Measurements from ENCODE around the gene DHCR24. TPM values are rescaled to one million over a fixed set of nuclear protein-coding genes. Genes with fewer than 3 reads are reported as not detected.

The DHCR24 gene
- total RNA-seq, 1 experiment from 2014 or later = 45.6 TPM

DNA sequence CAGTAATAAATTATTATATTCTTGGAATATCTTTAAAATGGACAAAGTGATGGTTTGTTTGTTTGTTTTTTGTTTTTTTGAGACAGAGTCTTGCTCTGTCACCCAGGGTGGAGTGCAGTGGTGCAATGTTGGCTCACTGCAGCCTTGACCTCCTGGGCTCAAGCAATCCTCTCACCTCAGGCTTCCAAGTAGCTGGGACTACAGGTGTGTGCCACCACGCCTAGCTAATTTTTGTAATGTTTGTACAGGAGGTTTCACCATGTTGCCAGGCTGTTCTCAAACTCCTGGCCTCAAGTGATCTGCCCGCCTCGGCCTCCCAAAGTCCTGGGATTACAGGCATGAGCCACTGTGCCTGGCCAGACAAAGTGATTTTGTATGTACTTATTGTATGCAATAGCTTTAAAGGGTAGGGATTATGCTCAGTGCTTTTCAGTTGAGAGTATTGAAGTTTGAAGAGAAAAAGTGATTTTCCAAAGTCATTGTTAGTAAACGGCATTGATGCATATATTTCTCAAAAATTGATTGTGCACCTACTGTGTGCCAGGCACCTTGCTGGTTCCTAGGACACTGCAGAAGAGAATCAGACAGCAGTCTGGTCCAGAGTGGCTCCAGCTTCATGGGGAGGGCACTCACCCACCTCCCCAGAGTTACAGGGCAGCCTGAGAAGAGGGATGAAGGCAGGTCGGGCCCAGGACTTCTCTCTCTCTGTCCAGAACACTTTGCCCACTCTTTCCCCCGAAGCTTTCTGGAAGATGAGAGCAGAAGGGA is 51.7 kb downstream of the DHCR24 start:
- no peaks in the 10 kb centered on the region for H3K36me3 ChIP-seq
- H3K27me3 ChIP-seq = peaks cover 17% of the 10 kb centered on the region
- no peak overlapping the region for H3K27ac ChIP-seq
- H3K9me3 ChIP-seq (replicated peaks) = peaks cover 11% of the 10 kb centered on the region
- H3K4me3 ChIP-seq = no peak overlapping the region
- no peak for DNase-seq
- H3K4me1 ChIP-seq = no peaks in the 10 kb centered on the region

DNA sequence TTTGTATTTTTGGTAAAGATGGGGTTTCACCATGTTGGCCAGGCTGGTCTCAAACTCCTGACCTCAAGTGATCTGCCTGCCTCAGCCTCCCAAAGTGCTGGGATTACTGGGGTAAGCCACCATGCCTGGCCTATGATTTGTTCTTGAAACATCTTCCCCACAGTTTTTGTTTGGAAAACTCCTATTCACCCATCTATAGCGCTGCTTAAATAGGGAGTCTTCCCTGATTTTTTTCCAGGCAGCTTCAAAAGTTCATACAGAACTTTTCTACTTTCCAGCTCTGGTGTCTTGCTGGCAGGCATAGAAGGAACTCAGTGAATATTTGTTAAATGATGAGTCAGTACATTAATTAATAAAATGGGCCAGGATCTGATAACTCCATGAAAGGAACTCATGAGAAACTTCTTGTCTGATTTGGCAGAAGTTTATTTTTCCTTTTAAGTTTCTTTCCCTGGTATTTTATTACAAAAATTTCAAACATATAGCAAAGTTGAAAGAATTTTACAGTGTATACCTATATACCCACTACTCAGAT is 52.9 kb downstream of the DHCR24 start:
- H3K9me3 ChIP-seq (replicated peaks) = peaks cover 11% of the 10 kb centered on the region
- DNase-seq = no peak
- H3K4me1 ChIP-seq = no peaks in the 10 kb centered on the region
- peaks cover 17% of the 10 kb centered on the region for H3K27me3 ChIP-seq
- no peak overlapping the region for H3K4me3 ChIP-seq
- no peak overlapping the region for H3K27ac ChIP-seq
- H3K36me3 ChIP-seq = no peaks in the 10 kb centered on the region

DNA sequence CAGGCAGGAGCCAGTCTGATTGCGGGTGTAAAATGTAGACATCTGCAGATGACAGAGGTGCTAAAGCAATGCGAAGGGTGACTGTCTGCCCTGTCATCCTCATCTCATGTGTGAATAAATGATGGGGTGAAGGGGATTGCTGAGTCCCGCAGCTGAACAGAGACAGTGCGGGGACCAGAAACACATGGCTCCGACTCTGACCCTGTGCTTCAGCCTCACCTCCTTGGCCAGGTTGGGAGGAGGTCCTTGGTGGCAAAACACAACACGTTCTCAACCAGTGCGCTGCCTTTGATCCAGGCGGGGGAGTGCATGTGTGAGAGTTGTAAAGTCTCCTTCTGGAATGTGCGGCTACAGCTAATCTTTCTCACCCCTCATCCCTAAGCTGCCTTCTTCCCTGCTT is 53.9 kb downstream of the DHCR24 start:
- Histone ChIP-seq H3K36me3 (no peaks in the 10 kb centered on the region), H3K27ac (no peak overlapping the region), H3K27me3 (peaks cover 17% of the 10 kb centered on the region), H3K4me3 (no peak overlapping the region), H3K9me3 (replicated peaks) (peaks cover 11% of the 10 kb centered on the region), H3K4me1 (no peaks in the 10 kb centered on the region)
- DNase-seq = no peak

DNA sequence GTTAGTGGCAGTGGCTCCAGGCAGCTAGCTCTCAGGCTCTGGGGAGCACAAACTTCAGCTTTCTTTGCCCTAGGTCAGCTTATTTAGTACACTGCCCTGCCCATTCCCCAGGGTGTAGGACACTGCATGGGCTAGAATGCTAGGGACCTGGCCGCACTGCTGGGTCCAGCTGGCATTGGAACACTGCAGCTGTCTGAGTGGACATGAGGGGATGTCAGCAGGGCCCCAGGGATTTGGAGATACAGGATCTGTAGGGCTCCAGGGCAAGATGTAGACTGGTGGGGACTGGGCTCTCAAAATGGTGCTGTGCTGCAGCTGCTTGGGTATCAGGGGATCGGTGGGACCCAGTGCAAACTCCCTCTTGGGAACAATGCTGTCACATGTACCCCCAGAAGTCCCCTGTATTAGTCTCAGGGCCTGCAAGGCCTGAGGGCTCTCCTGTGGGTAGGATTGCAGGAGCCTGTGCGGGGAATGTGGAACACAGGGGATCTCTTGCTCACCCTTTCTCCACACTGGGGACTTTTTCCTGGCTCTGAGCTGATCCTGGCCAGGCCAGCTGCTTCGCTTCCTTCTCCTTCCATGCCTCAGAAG is 60.7 kb downstream of the DHCR24 start:
- Histone ChIP-seq H3K27me3 (no peaks in the 10 kb centered on the region), H3K36me3 (no peaks in the 10 kb centered on the region), H3K27ac (no peak overlapping the region), H3K4me1 (no peaks in the 10 kb centered on the region), H3K4me3 (no peak overlapping the region), H3K9me3 (replicated peaks) (peaks cover 26% of the 10 kb centered on the region)
- no peak for DNase-seq

DNA sequence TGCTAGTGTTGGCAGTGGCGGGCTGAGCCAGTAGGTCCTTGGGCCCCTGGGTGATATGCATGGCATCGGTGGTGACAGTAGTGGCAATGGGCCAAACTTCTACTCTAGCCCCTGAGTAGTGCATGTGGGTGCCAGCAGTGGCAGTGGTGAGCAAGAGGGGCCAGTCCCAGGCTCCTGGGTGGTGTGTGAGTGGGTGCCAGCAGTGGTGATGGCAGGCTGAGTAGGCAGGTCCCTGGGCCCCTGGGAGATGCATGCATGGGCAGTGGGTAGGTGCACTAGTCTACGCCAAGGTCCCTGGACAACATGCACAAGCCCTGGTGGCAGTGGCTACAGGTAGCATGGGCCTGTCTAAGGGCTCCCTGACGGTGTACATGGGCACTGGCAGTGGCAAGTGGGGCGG is 61.3 kb downstream of the DHCR24 start:
- no peaks in the 10 kb centered on the region for H3K4me1 ChIP-seq
- DNase-seq = no peak
- peaks cover 20% of the 10 kb centered on the region for H3K9me3 ChIP-seq (replicated peaks)
- H3K27me3 ChIP-seq = no peaks in the 10 kb centered on the region
- H3K27ac ChIP-seq = no peak overlapping the region
- no peaks in the 10 kb centered on the region for H3K36me3 ChIP-seq
- no peak overlapping the region for H3K4me3 ChIP-seq

DNA sequence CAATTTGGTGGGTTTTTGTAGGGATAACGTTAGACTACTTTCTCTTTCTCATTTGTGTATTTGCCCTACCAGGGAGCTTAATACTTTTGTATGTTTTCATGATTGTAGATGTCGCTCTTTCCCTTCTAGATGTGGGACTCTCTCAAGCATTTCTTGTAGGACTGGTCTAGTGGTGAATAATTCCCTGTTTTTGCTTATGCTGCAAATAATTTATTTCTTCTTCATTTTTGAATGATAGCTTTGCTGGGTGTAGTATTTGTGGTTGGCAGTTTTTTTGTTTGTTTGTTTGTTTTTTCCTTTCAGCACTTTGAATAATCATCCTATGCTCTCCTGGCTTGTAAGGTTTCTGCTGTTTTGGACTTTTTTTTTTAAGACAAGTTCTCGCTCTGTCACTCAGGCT is 63.3 kb downstream of the DHCR24 start:
- DNase-seq = no peak
- Histone ChIP-seq H3K4me1 (no peaks in the 10 kb centered on the region), H3K36me3 (no peaks in the 10 kb centered on the region), H3K4me3 (no peak overlapping the region), H3K27me3 (no peaks in the 10 kb centered on the region), H3K9me3 (replicated peaks) (peaks cover 18% of the 10 kb centered on the region; the same call in 1 of the 2 replicates), H3K27ac (no peak overlapping the region)

DNA sequence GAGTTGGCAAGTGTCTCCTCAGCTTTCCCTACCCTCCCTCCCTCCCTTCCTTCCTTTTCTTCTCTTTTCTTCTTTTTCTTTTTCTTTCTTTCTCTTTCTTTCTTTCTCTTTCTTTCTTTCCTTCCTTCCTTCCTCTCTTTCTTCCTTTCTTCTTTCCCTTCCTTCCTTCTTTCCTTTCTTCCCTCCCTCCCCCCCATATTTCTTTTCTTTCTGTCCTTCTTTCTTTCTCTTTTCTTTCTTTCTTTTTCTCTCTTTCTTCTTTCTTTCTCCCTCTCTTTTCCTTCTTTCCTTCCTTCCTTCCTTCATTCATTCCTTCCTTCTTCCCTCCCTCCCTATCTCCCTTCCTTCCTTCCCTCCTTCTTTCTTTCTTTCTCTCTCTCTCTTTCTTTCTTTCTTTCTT is 67.3 kb downstream of the DHCR24 start:
- H3K9me3 ChIP-seq (replicated peaks) = peaks cover 15% of the 10 kb centered on the region; the same call in 1 of the 2 replicates
- DNase-seq = no peak
- no peaks in the 10 kb centered on the region for H3K4me1 ChIP-seq

DNA sequence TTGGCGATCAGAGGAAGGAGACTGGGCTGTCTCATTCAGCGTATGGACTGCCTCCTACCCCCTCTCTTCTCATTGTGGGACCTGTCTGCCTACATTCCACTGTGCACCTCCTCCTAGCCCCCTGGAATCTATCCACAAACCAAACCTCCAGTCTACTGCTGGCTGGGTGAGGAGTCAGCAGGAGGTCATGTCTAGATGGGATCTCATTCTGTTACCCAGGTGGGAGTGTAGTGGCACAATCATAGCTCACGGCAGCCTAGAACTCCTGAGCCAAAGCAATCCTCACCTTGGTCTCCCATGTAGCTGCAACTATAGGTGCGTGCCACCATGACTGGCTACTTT is 67.8 kb downstream of the DHCR24 start:
- Histone ChIP-seq H3K36me3 (no peaks in the 10 kb centered on the region), H3K4me1 (no peaks in the 10 kb centered on the region), H3K9me3 (replicated peaks) (peaks cover 9% of the 10 kb centered on the region; the same call in 1 of the 2 replicates), H3K27me3 (peaks cover 4% of the 10 kb centered on the region), H3K27ac (no peak overlapping the region), H3K4me3 (no peak overlapping the region)
- DNase-seq = no peak

More for the DNA sequence above, 67.3 kb downstream of the DHCR24 start:
- H3K4me3 ChIP-seq = no peak overlapping the region
- no peak overlapping the region for H3K27ac ChIP-seq
- no peaks in the 10 kb centered on the region for H3K36me3 ChIP-seq
- peaks cover 4% of the 10 kb centered on the region for H3K27me3 ChIP-seq

DNA sequence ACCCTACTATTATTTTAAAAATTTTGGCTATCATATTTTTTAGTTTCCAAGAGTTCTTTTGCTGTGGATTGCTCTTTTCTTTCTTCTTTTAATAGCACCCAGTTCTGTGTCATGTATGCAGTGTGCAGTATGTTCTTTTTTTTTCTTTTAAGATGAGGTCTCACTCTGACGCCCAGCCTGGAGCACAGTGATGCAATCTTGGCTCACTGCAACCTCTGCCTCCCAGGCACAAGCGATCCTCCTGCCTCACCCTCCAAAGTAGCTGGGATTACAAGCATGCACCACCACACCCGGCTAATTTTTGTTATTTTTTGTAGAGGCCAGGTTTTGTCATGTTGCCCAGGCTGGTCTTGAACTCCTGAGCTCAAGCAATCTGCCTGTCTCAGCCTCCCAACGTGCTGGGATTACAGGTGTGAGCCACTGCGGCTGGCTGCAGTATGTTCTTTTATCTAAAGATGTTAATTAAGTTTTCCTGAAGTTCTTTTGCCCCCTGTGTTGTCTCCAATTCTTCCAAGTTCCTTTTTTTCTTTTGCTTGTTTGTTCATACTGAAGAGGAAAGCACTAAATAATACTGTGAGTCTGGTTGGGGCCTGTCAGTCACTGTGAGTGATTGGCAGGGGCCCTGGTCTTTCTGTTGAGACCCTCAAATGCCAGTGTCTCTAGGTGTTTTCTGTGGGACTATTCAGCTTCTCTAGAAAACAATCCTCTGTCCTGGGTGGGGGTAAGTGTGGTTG is 68.4 kb downstream of the DHCR24 start:
- Histone ChIP-seq H3K27ac (no peak overlapping the region), H3K9me3 (replicated peaks) (0 out of 2 replicates have a peak, but pooled peaks cover 6% of the 10 kb centered on the region), H3K4me1 (no peaks in the 10 kb centered on the region), H3K27me3 (peaks cover 8% of the 10 kb centered on the region), H3K36me3 (no peaks in the 10 kb centered on the region), H3K4me3 (no peak overlapping the region)
- no peak for DNase-seq

DNA sequence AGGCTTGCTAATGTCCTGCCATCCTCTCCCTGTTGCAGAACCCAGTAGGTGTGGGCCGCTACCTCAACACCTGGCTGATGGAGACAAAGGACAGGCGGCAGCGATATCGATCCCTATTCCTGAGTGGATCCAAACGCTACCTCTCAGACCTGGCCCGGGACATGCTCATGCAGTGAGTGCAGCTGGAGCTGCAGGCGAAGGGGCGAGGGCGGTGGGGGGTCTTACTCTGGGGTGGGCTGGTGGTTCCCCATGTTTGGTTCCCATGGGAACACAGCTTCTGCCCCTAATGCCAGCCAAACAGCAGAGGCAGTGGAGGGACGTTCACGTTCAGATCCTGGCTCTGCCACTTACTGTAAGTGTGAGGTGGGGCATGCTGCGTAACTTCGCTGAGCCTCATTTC is 70.0 kb downstream of the DHCR24 start:
- Histone ChIP-seq H3K27ac (no peak overlapping the region), H3K36me3 (no peaks in the 10 kb centered on the region), H3K9me3 (replicated peaks) (no peaks in the 10 kb centered on the region), H3K4me3 (no peak overlapping the region), H3K4me1 (no peaks in the 10 kb centered on the region), H3K27me3 (peaks cover 8% of the 10 kb centered on the region)
- no peak for DNase-seq

DNA sequence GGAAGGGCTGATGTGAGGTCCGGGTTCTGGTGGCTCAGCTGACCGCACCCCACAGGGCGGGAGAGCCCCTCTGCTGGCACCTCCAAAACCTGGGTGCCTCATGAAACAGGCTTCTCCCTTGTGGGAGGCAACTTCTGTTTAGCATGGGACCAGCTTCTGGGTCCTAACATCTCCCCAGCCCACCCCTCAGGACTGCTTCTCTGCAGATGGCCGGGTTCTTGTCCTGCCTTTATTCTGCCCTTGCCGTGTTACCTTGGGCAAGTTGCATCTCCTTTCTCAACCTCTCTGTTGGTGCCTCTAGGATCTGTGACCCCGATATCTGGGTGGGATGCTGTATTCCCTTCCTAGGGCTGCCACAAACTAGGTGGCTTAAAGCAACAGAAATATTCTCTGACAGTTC is 70.9 kb downstream of the DHCR24 start:
- no peaks in the 10 kb centered on the region for H3K4me1 ChIP-seq
- H3K4me3 ChIP-seq = no peak overlapping the region
- H3K27ac ChIP-seq = no peak overlapping the region
- H3K9me3 ChIP-seq (replicated peaks) = no peaks in the 10 kb centered on the region
- peaks cover 8% of the 10 kb centered on the region for H3K27me3 ChIP-seq
- no peak for DNase-seq
- no peaks in the 10 kb centered on the region for H3K36me3 ChIP-seq

DNA sequence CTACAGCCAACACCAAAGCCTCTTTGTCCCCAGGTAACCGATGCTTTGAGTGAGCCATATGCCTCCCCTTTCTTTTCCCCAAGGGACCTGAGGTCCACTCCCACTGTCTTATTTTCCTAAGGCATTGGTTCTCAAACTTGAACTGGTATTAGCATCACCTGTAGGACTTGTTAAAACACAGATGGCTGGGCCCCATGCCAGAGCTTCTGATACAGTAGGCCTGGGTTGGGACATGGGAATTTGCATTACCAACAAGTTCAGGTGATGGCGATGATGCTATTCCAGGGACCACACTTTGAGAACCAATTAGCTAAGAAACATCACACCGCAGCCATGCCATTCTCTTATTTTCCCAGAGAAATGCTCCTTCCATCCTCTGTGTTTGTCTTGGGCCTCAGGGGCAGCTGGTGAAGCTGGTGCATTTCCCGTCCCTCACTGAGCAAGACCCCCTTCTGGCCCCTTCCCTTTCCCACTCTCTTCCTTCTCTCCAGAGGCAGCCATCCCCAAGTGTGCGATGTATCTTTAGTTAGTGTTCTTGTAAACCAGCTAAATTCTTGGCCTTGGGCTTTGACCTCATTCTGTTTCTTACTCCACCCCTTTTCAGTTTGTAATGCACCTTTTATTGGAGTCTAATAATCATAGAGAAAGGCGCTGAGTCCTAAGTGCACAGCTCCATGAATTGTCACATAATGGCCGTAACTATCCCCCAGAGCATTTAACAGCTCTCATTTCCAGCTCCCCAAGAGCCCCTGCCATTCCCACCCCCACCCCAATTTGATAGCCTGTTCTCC is 71.7 kb downstream of the DHCR24 start:
- H3K36me3 ChIP-seq = no peaks in the 10 kb centered on the region
- H3K4me1 ChIP-seq = no peaks in the 10 kb centered on the region
- no peak overlapping the region for H3K4me3 ChIP-seq
- DNase-seq = no peak
- no peaks in the 10 kb centered on the region for H3K9me3 ChIP-seq (replicated peaks)
- peaks cover 8% of the 10 kb centered on the region for H3K27me3 ChIP-seq
- H3K27ac ChIP-seq = no peak overlapping the region

DNA sequence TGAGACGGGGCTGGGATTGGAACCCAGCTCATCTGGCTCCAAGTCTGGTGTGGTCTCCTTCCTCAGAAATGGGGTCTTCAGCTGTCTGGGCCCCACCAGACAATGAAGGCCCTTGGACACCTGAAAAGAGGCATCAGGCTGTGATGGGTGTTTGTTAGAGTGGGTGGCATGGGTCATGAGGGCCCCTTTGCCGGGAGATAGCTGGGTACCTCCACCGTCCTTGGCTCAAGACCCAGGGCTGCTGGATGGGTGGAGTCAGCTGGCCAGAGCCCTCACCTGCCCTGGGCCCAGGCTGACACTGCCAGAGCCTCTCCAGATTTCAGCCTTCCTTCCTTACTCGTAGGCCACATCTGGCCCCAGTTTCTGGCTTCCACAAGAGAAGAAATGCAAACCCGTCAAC is 72.4 kb downstream of the DHCR24 start:
- Histone ChIP-seq H3K36me3 (no peaks in the 10 kb centered on the region), H3K4me1 (no peaks in the 10 kb centered on the region), H3K9me3 (replicated peaks) (no peaks in the 10 kb centered on the region), H3K27ac (no peak overlapping the region), H3K4me3 (no peak overlapping the region), H3K27me3 (peaks cover 8% of the 10 kb centered on the region)
- no peak for DNase-seq

DNA sequence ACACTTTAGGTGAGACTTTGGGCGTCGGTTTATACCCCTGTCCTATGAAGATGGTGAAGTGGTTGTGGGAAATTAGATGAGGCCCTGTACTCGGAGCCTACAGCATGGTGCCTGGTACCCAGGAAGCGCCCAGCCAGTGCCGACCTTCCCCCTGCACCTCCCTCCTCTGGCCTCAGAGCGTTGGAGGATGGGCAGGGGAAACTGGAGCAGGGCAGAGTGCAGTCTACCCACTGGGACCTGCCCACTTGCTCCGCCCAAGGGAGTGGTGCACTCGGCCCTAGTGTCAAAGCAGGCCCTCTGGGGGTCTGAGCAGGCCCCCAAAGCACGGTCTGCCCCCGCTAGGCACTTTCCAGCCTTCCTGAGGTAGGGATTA is 72.9 kb downstream of the DHCR24 start:
- Histone ChIP-seq H3K36me3 (no peaks in the 10 kb centered on the region), H3K4me3 (no peak overlapping the region), H3K27ac (no peak overlapping the region), H3K4me1 (no peaks in the 10 kb centered on the region), H3K9me3 (replicated peaks) (no peaks in the 10 kb centered on the region), H3K27me3 (peaks cover 10% of the 10 kb centered on the region)
- no peak for DNase-seq
